Measurements from ENCODE around the gene OBSL1. TPM values are rescaled to one million over a fixed set of nuclear protein-coding genes. Genes with fewer than 3 reads are reported as not detected.

OBSL1 gene

GRCh38 chr2:219505585-219505984, 65.8 kb downstream of the OBSL1 start:
- H2BK12ac ChIP-seq (ENCODE audit: low read length): no peak overlapping the region
- H2BK15ac ChIP-seq (ENCODE audit: low read length): no peak overlapping the region
- no peak overlapping the region for H3K14ac ChIP-seq (ENCODE audit: low read length)
- H2BK120ac ChIP-seq (ENCODE audit: low read depth, low read length): no peak overlapping the region
- no peaks in the 10 kb centered on the region for H3K79me1 ChIP-seq (ENCODE audit: low read depth, low read length)
- no peak for DNase-seq (ENCODE audit: low spot score)
- H2AFZ ChIP-seq (ENCODE audit: low read length): no peak overlapping the region
- H3K4me3 ChIP-seq (ENCODE audit: low read length in 2 of 2): no peak overlapping the region
- no peak overlapping the region for H3K27ac ChIP-seq (replicated peaks; ENCODE audit: low read length)
- H4K8ac ChIP-seq (ENCODE audit: low read depth, low read length): no peak overlapping the region
- H3K4me2 ChIP-seq (ENCODE audit: insufficient read depth, low read length, poor library complexity, severe bottlenecking): no peak overlapping the region
- no peak overlapping the region for H2AK5ac ChIP-seq (ENCODE audit: low read depth, low read length)
- no peak overlapping the region for H3K18ac ChIP-seq (ENCODE audit: low read length)
- no CpG with 5 or more reads among the region's 9 CpGs for WGBS, 2 donors (ENCODE audit: extremely low coverage in 2 of 2, insufficient read length in 2 of 2, insufficient replicate concordance in 1 of 2)
- H3K9me3 ChIP-seq (replicated peaks in 1 of 2; ENCODE audit: control insufficient read depth in 2 of 2, insufficient read depth in 1 of 2, low read depth in 1 of 2, low read length in 2 of 2): no peaks in the 10 kb centered on the region
- H2BK5ac ChIP-seq (ENCODE audit: low read length): no peak overlapping the region
- no peak overlapping the region for H3K9ac ChIP-seq (ENCODE audit: low read depth, low read length, poor library complexity)
- peaks cover 0 to 7% (median 0%) of the 10 kb centered on the region in 3 experiments for H3K27me3 ChIP-seq (ENCODE audit: control insufficient read depth in 3 of 3, insufficient read depth in 3 of 3, low read depth in 1 of 3, low read length in 3 of 3)
- no peak overlapping the region for H4K91ac ChIP-seq (ENCODE audit: low read depth, low read length, poor library complexity)
- H3K23ac ChIP-seq (ENCODE audit: low read depth, low read length, poor library complexity): peak overlapping the region; percentile 67
- peaks cover 17 to 31% of the 10 kb centered on the region in 2 donors for H3K4me1 ChIP-seq (ENCODE audit: control insufficient read depth in 2 of 2, insufficient read depth in 1 of 2, low read depth in 1 of 2, low read length in 2 of 2)
- no peak overlapping the region for H3K4ac ChIP-seq (ENCODE audit: low read length)
- H3K36me3 ChIP-seq (replicated peaks in 1 of 2; ENCODE audit: control insufficient read depth in 2 of 2, insufficient read depth in 2 of 2, low read length in 2 of 2): peaks cover 5% of the 10 kb centered on the region in 2 donors

- DNase-seq (ENCODE audit: low spot score): no peak
- no peak overlapping the region for H4K8ac ChIP-seq (ENCODE audit: low read depth, low read length)
- no peak overlapping the region for H3K14ac ChIP-seq (ENCODE audit: low read length)
- H3K27ac ChIP-seq (replicated peaks; ENCODE audit: low read length): no peak overlapping the region
- H3K27me3 ChIP-seq (ENCODE audit: control insufficient read depth in 3 of 3, insufficient read depth in 3 of 3, low read depth in 1 of 3, low read length in 3 of 3): peaks cover 3 to 10% (median 4%) of the 10 kb centered on the region in 3 experiments
- peaks cover 5% of the 10 kb centered on the region in 2 donors for H3K36me3 ChIP-seq (replicated peaks in 1 of 2; ENCODE audit: control insufficient read depth in 2 of 2, insufficient read depth in 2 of 2, low read length in 2 of 2)
- no peak overlapping the region for H2BK12ac ChIP-seq (ENCODE audit: low read length)
- no peak overlapping the region for H3K4ac ChIP-seq (ENCODE audit: low read length)
- H3K4me2 ChIP-seq (ENCODE audit: insufficient read depth, low read length, poor library complexity, severe bottlenecking): no peak overlapping the region
- no peak overlapping the region for H2BK120ac ChIP-seq (ENCODE audit: low read depth, low read length)
- no peaks in the 10 kb centered on the region for H3K79me1 ChIP-seq (ENCODE audit: low read depth, low read length)
- no peaks in the 10 kb centered on the region for H3K9me3 ChIP-seq (replicated peaks in 1 of 2; ENCODE audit: control insufficient read depth in 2 of 2, insufficient read depth in 1 of 2, low read depth in 1 of 2, low read length in 2 of 2)
- no peak overlapping the region for H3K23ac ChIP-seq (ENCODE audit: low read depth, low read length, poor library complexity)
- H4K91ac ChIP-seq (ENCODE audit: low read depth, low read length, poor library complexity): no peak overlapping the region
- no peak overlapping the region for H2BK15ac ChIP-seq (ENCODE audit: low read length)
- H3K9ac ChIP-seq (ENCODE audit: low read depth, low read length, poor library complexity): no peak overlapping the region
- no peak overlapping the region for H3K18ac ChIP-seq (ENCODE audit: low read length)
- no peak overlapping the region for H3K4me3 ChIP-seq (ENCODE audit: low read length in 2 of 2)
- no peak overlapping the region for H2AFZ ChIP-seq (ENCODE audit: low read length)
- peaks cover 10 to 17% of the 10 kb centered on the region in 2 donors for H3K4me1 ChIP-seq (ENCODE audit: control insufficient read depth in 2 of 2, insufficient read depth in 1 of 2, low read depth in 1 of 2, low read length in 2 of 2)
- H2BK5ac ChIP-seq (ENCODE audit: low read length): no peak overlapping the region
- H2AK5ac ChIP-seq (ENCODE audit: low read depth, low read length): no peak overlapping the region
These were observed 68.7 kb downstream of the OBSL1 start for GRCh38 chr2:219502618-219503017.

GRCh38 chr2:219501849-219502248, 69.5 kb downstream of the OBSL1 start:
- Histone ChIP-seq H2AK5ac (ENCODE audit: low read depth, low read length) (no peak overlapping the region), H3K36me3 (replicated peaks in 1 of 2; ENCODE audit: control insufficient read depth in 2 of 2, insufficient read depth in 2 of 2, low read length in 2 of 2) (peaks cover 5% of the 10 kb centered on the region in 2 donors), H3K14ac (ENCODE audit: low read length) (no peak overlapping the region), H2BK120ac (ENCODE audit: low read depth, low read length) (no peak overlapping the region), H3K79me1 (ENCODE audit: low read depth, low read length) (no peaks in the 10 kb centered on the region), H2AFZ (ENCODE audit: low read length) (no peak overlapping the region), H2BK15ac (ENCODE audit: low read length) (no peak overlapping the region), H3K23ac (ENCODE audit: low read depth, low read length, poor library complexity) (no peak overlapping the region), H4K8ac (ENCODE audit: low read depth, low read length) (no peak overlapping the region), H3K4me2 (ENCODE audit: insufficient read depth, low read length, poor library complexity, severe bottlenecking) (no peak overlapping the region), H3K27ac (replicated peaks; ENCODE audit: low read length) (no peak overlapping the region), H3K9me3 (replicated peaks in 1 of 2; ENCODE audit: control insufficient read depth in 2 of 2, insufficient read depth in 1 of 2, low read depth in 1 of 2, low read length in 2 of 2) (no peaks in the 10 kb centered on the region), H3K4me1 (ENCODE audit: control insufficient read depth in 2 of 2, insufficient read depth in 1 of 2, low read depth in 1 of 2, low read length in 2 of 2) (peaks cover 6 to 9% of the 10 kb centered on the region in 2 donors), H2BK12ac (ENCODE audit: low read length) (no peak overlapping the region), H2BK5ac (ENCODE audit: low read length) (no peak overlapping the region), H4K91ac (ENCODE audit: low read depth, low read length, poor library complexity) (no peak overlapping the region), H3K9ac (ENCODE audit: low read depth, low read length, poor library complexity) (no peak overlapping the region), H3K27me3 (ENCODE audit: control insufficient read depth in 3 of 3, insufficient read depth in 3 of 3, low read depth in 1 of 3, low read length in 3 of 3) (peaks cover 11 to 16% (median 12%) of the 10 kb centered on the region in 3 experiments), H3K4ac (ENCODE audit: low read length) (no peak overlapping the region), H3K18ac (ENCODE audit: low read length) (no peak overlapping the region), H3K4me3 (ENCODE audit: low read length in 2 of 2) (no peak overlapping the region)
- DNase-seq (ENCODE audit: low spot score): no peak
- no CpG with 5 or more reads among the region's 14 CpGs for WGBS, 2 donors (ENCODE audit: extremely low coverage in 2 of 2, insufficient read length in 2 of 2, insufficient replicate concordance in 1 of 2)

Small RNA genes lying within 50 kb of the gene (small RNA-seq; reads per million reads assigned to genes)
- gene MIR3132 (ENCODE audit: insufficient read depth) (not detected), gene RN7SKP213 (ENCODE audit: insufficient read depth) (not detected)
